IPS-18c (cell line): ENCODE results near the gene METTL24.

Experiments
- H3K4me3 ChIP-seq: 2 replicates; pipeline ENCODE4 v1.7.0; 2013; ENCODE audit warnings: low read depth, mild to moderate bottlenecking, low read length, moderate library complexity; ENCODE audit not compliant: insufficient read depth
- H3K9me3 ChIP-seq: one replicate; pipeline ENCODE4 v1.6.1; 2013; ENCODE audit warnings: mild to moderate bottlenecking, low read length, moderate library complexity; ENCODE audit not compliant: control insufficient read depth, insufficient read depth

METTL24 gene

GRCh38 chr6:110207652-110208051, 150.5 kb downstream of the METTL24 start:
- H3K4me3 ChIP-seq, result no peak overlapping the region
- H3K9me3 ChIP-seq, result no peaks in the 10 kb centered on the region

- Histone ChIP-seq H3K4me3 (no peak overlapping the region), H3K9me3 (no peaks in the 10 kb centered on the region)
Observed at GRCh38 chr6:110201151-110201884, 156.8 kb downstream of the METTL24 start.

- Histone ChIP-seq H3K4me3 (no peak overlapping the region), H3K9me3 (no peaks in the 10 kb centered on the region)
Observed at GRCh38 chr6:110198561-110198960, 159.6 kb downstream of the METTL24 start.

- H3K9me3 ChIP-seq, result no peaks in the 10 kb centered on the region
- H3K4me3 ChIP-seq, result no peak overlapping the region
Observed at GRCh38 chr6:110196874-110197273, 161.3 kb downstream of the METTL24 start.

- no peak overlapping the region for H3K4me3 ChIP-seq
- no peaks in the 10 kb centered on the region for H3K9me3 ChIP-seq
Observed at GRCh38 chr6:110195639-110196038, 162.5 kb downstream of the METTL24 start.
